HEK293 (cell line): ENCODE data around the gene LHFPL2.

Experiments used
- CTCF ChIA-PET: fragments of 350-600 bp; formaldehyde crosslinking; extraction: SDS; loops from one replicate; lab custom pipeline; 2021; ENCODE audit warnings: antibody characterized with exemption; lab: Yijun Ruan, JAX
- POLR2A ChIA-PET: fragments of 300-600 bp; formaldehyde crosslinking; extraction: SDS; loops from one replicate; lab custom pipeline; 2020; ENCODE audit warnings: antibody characterized with exemption, inconsistent platforms; lab: Yijun Ruan, JAX
- H3K27ac ChIP-seq: fragments of 200-500 bp; sonication (Bioruptor generic); 2 replicates; pipeline ENCODE4 v1.5.1; 2014; ENCODE audit warnings: low read depth, low read length, control low read depth, inconsistent platforms; ENCODE audit errors: extremely low read depth
- H3K36me3 ChIP-seq, 2 experiments: fragments of 200-500 bp in 1 of 2; sonication (Bioruptor generic) in 1 of 2; 1 replicate in 1 of 2; 2 replicates in 1 of 2; pipeline ENCODE4 v1.5.1; 2014 to 2017; ENCODE audit warnings: inconsistent platforms in 2 of 2, low read length in 2 of 2; ENCODE audit not compliant: control insufficient read depth in 2 of 2, insufficient read depth in 1 of 2
- H3K4me1 ChIP-seq: fragments of 200-500 bp; sonication (Bioruptor generic); 2 replicates; pipeline ENCODE4 v1.5.1; 2014; ENCODE audit warnings: mild to moderate bottlenecking, low read length, inconsistent platforms; ENCODE audit not compliant: control insufficient read depth, insufficient read depth
- H3K4me3 ChIP-seq: 2 replicates; pipeline ENCODE4 v1.5.1; 2011; ENCODE audit warnings: low read depth, mild to moderate bottlenecking, control low read depth, low read length, moderate library complexity
- H3K9me3 ChIP-seq: fragments of 200-500 bp; sonication (Bioruptor generic); 2 replicates; pipeline ENCODE4 v1.5.1; 2014; ENCODE audit warnings: low read depth, low read length, inconsistent platforms; ENCODE audit not compliant: control insufficient read depth, insufficient read depth
- BCL11B ChIP-seq: fragments of 450-650 bp; formaldehyde crosslinking; IDR thresholded peaks from 2 replicates; pipeline ENCODE4 v1.5.1; 2016; ENCODE audit warnings: low read depth, missing biosample characterization, missing genetic modification characterization
- ZBTB17 ChIP-seq: fragments of 450-650 bp; formaldehyde crosslinking; IDR thresholded peaks from 2 replicates; pipeline ENCODE4 v1.5.1; 2016; ENCODE audit warnings: missing biosample characterization, missing genetic modification characterization
- ZBTB48 ChIP-seq: fragments of 450-650 bp; formaldehyde crosslinking; IDR thresholded peaks from 2 replicates; pipeline ENCODE4 v1.5.1; 2016; ENCODE audit warnings: missing biosample characterization, missing genetic modification characterization
- ZBTB7A ChIP-seq: fragments of 450-650 bp; formaldehyde crosslinking; IDR thresholded peaks from 2 replicates; pipeline ENCODE4 v1.5.1; 2016; ENCODE audit warnings: low read depth, missing biosample characterization, missing genetic modification characterization
- ZEB2 ChIP-seq: fragments of 450-650 bp; formaldehyde crosslinking; IDR thresholded peaks from 2 replicates; pipeline ENCODE4 v1.5.1; 2016; ENCODE audit warnings: missing biosample characterization, missing genetic modification characterization
- ZFP69B ChIP-seq: fragments of 450-650 bp; formaldehyde crosslinking; IDR thresholded peaks from 2 replicates; pipeline ENCODE4 v1.5.1; 2016; ENCODE audit warnings: missing biosample characterization, missing genetic modification characterization
- ZNF10 ChIP-seq: fragments of 450-650 bp; formaldehyde crosslinking; IDR thresholded peaks from 2 replicates; pipeline ENCODE4 v1.5.1; 2017; ENCODE audit warnings: missing biosample characterization, missing genetic modification characterization
- ZNF133 ChIP-seq: fragments of 450-650 bp; formaldehyde crosslinking; IDR thresholded peaks from 2 replicates; pipeline ENCODE4 v1.5.1; 2016; ENCODE audit warnings: missing biosample characterization, missing genetic modification characterization
- ZNF19 ChIP-seq: fragments of 450-650 bp; formaldehyde crosslinking; IDR thresholded peaks from 2 replicates; pipeline ENCODE4; 2016; ENCODE audit warnings: missing biosample characterization, missing genetic modification characterization, low read depth
- ZNF223 ChIP-seq: fragments of 450-650 bp; formaldehyde crosslinking; IDR thresholded peaks from 2 replicates; pipeline ENCODE4 v1.5.1; 2016; ENCODE audit warnings: missing biosample characterization, missing genetic modification characterization
- ZNF266 ChIP-seq: fragments of 450-650 bp; formaldehyde crosslinking; IDR thresholded peaks from 2 replicates; pipeline ENCODE4 v1.5.1; 2016; ENCODE audit warnings: missing biosample characterization, missing genetic modification characterization, low read depth
- ZNF274 ChIP-seq, 2 experiments: fragments of 200-500 bp in 1 of 2; fragments of 450-650 bp in 1 of 2; sonication (Bioruptor generic) in 1 of 2; formaldehyde crosslinking in 1 of 2; IDR thresholded peaks; 2 replicates each; pipeline versions ENCODE4 v1.5.1 to v1.6.1; 2014 to 2016; ENCODE audit warnings: borderline replicate concordance in 1 of 2, inconsistent platforms in 1 of 2, low read length in 1 of 2, missing biosample characterization in 1 of 2, missing genetic modification characterization in 1 of 2
- ZNF335 ChIP-seq: fragments of 450-650 bp; formaldehyde crosslinking; conservative IDR thresholded peaks from 2 replicates; pipeline ENCODE4 v1.5.1; 2016; ENCODE audit warnings: missing biosample characterization, missing genetic modification characterization
- ZNF350 ChIP-seq: fragments of 450-650 bp; formaldehyde crosslinking; IDR thresholded peaks from 2 replicates; pipeline ENCODE4 v1.5.0; 2017; ENCODE audit warnings: missing biosample characterization, mild to moderate bottlenecking, missing genetic modification characterization
- ZNF354C ChIP-seq: fragments of 450-650 bp; formaldehyde crosslinking; IDR thresholded peaks from 2 replicates; pipeline ENCODE4 v1.5.1; 2016; ENCODE audit warnings: missing biosample characterization, missing genetic modification characterization, low read depth, borderline replicate concordance
- ZNF529 ChIP-seq: fragments of 450-650 bp; formaldehyde crosslinking; IDR thresholded peaks from 2 replicates; pipeline ENCODE4 v1.5.1; 2017; ENCODE audit warnings: missing genetic modification characterization, missing biosample characterization; ENCODE audit not compliant: insufficient replicate concordance
- ZNF530 ChIP-seq: fragments of 450-650 bp; formaldehyde crosslinking; IDR thresholded peaks from 2 replicates; pipeline ENCODE4 v1.5.1; 2016; ENCODE audit warnings: low read depth, missing biosample characterization, missing genetic modification characterization
- ZNF555 ChIP-seq: fragments of 450-650 bp; formaldehyde crosslinking; conservative IDR thresholded peaks from 2 replicates; pipeline ENCODE4 v1.5.1; 2017; ENCODE audit warnings: missing biosample characterization, mild to moderate bottlenecking, missing genetic modification characterization, inconsistent platforms
- ZNF629 ChIP-seq: fragments of 450-650 bp; formaldehyde crosslinking; IDR thresholded peaks from 2 replicates; pipeline ENCODE4 v1.5.1; 2017; ENCODE audit warnings: missing biosample characterization, missing genetic modification characterization
- ZNF837 ChIP-seq: fragments of 450-650 bp; formaldehyde crosslinking; IDR thresholded peaks from 2 replicates; pipeline ENCODE4 v1.5.1; 2016; ENCODE audit warnings: missing biosample characterization, missing genetic modification characterization
- TF ChIP-seq, protein P1 (sequence below): fragments of 450-650 bp; formaldehyde crosslinking; IDR thresholded peaks from 2 replicates; pipeline ENCODE4 v1.5.1; 2016; ENCODE audit warnings: missing biosample characterization, missing genetic modification characterization
- TF ChIP-seq, protein P2 (sequence below): fragments of 450-650 bp; formaldehyde crosslinking; IDR thresholded peaks from 2 replicates; pipeline ENCODE4 v1.5.1; 2017; ENCODE audit warnings: missing biosample characterization, mild to moderate bottlenecking, missing genetic modification characterization, moderate library complexity
- TF ChIP-seq, protein P3 (sequence below): fragments of 450-650 bp; formaldehyde crosslinking; IDR thresholded peaks from 2 replicates; pipeline ENCODE4 v1.5.1; 2017; ENCODE audit warnings: missing biosample characterization, missing genetic modification characterization
- TF ChIP-seq, protein P4 (sequence below): fragments of 450-650 bp; formaldehyde crosslinking; IDR thresholded peaks from 2 replicates; pipeline ENCODE4 v1.5.1; 2016; ENCODE audit warnings: missing biosample characterization, missing genetic modification characterization

LHFPL2 gene

DNA sequence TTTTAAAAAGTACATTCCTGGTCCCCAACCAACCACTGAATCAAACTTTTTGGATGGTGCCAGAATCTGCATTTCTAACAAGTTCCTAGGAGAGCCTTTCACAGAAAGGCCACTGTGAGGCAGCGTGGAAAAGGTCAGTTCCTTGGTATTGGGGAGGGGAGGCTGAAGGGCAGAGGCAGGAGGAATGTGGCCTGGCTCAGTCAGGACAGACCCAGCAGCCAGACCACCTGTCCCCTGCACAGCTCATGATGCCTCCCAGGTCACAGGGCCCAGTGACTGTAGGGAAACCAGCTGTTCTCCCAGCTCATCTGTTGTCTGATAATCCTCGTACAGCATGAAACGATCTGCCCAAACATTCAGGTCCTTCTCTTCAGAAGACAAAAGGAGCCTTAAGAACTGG, 132.9 kb downstream of the LHFPL2 start:
- TF ChIP-seq ZNF629 (tag by site-specific recombination) (no peak), ZNF530 (tag by site-specific recombination) (no peak), ZBTB48 (tag by site-specific recombination) (no peak)
- ChIA-PET CTCF (interaction anchor here (1.5 kb wide), 1 partner anchor 450 kb away, joined by 4 read pairs; no protein-coding TSS in a partner anchor), POLR2A (no interaction called here)
- Histone ChIP-seq H3K4me3 (no peak overlapping the region), H3K4me1 (no peaks in the 10 kb centered on the region; the same call in 1 of the 2 replicates), H3K27ac (no peak overlapping the region), H3K36me3 (no peaks in the 10 kb centered on the region), H3K9me3 (no peaks in the 10 kb centered on the region)

DNA sequence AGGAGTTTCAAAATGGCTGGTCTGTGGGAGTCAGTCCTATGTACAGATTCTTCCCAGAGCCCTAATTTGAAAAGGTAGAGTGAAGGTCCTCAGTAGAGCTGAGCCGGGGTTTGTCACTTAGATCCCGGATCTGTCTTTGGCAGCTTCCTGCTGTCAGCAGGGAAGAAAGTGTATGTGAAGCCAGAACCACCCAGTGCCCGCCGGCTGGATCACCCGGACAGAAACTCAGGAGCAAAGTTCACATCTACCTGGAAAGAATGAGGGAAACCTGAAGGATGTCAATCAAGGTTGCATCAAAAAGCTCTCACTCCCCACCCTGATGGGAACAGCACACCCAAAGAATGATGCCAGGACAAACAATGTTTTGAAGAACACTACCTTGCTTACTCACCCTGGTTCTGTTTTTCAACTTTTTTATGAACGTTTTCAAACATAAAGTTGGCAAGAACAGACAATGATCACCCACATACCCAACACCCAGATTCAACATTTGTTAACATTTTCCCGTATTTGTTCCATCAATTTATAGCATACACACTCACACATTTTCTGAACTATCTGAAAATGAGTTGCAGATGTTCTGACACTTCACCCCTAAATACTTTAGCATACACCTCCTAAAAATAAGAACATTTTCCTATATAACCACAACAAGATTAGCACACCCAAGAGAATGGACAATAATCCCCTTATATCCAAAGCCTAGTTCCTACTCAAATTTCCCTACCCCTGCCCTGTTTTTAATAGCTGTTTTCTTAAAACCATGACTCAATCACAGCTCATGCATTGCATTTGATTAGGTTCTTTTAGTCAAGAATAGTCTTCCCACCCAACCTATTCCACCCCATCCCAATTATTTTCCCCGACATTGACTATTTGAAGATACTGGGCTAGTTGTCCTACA, 133.9 kb downstream of the LHFPL2 start:
- H3K9me3 ChIP-seq: no peaks in the 10 kb centered on the region
- no peak overlapping the region for H3K4me3 ChIP-seq
- POLR2A ChIA-PET: no interaction called here
- TF ChIP-seq ZNF629 (tag by site-specific recombination) (no peak), ZBTB7A (tag by site-specific recombination) (no peak), ZBTB17 (tag by site-specific recombination) (no peak), ZNF529 (no peak), ZNF223 (tag by site-specific recombination) (no peak), ZNF837 (tag by site-specific recombination) (no peak), ZFP69B (tag by site-specific recombination) (no peak), ZNF555 (no peak), ZNF350 (tag by site-specific recombination) (no peak), ZNF266 (no peak), BCL11B (no peak)
- TF ChIP-seq, protein P1, sequence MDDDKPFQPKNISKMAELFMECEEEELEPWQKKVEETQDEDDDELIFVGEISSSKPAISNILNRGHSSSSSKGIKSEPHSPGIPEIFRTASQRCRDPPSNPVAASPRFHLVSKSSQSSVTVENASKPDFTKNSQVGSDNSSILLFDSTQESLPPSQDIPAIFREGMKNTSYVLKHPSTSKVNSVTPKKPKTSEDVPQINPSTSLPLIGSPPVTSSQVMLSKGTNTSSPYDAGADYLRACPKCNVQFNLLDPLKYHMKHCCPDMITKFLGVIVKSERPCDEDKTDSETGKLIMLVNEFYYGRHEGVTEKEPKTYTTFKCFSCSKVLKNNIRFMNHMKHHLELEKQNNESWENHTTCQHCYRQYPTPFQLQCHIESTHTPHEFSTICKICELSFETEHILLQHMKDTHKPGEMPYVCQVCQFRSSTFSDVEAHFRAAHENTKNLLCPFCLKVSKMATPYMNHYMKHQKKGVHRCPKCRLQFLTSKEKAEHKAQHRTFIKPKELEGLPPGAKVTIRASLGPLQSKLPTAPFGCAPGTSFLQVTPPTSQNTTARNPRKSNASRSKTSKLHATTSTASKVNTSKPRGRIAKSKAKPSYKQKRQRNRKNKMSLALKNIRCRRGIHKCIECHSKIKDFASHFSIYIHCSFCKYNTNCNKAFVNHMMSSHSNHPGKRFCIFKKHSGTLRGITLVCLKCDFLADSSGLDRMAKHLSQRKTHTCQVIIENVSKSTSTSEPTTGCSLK (tag by site-specific recombination): no peak
- TF ChIP-seq, protein P2, sequence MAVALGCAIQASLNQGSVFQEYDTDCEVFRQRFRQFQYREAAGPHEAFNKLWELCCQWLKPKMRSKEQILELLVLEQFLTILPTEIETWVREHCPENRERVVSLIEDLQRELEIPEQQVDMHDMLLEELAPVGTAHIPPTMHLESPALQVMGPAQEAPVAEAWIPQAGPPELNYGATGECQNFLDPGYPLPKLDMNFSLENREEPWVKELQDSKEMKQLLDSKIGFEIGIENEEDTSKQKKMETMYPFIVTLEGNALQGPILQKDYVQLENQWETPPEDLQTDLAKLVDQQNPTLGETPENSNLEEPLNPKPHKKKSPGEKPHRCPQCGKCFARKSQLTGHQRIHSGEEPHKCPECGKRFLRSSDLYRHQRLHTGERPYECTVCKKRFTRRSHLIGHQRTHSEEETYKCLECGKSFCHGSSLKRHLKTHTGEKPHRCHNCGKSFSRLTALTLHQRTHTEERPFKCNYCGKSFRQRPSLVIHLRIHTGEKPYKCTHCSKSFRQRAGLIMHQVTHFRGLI (tag by site-specific recombination): no peak
- TF ChIP-seq, protein P3, sequence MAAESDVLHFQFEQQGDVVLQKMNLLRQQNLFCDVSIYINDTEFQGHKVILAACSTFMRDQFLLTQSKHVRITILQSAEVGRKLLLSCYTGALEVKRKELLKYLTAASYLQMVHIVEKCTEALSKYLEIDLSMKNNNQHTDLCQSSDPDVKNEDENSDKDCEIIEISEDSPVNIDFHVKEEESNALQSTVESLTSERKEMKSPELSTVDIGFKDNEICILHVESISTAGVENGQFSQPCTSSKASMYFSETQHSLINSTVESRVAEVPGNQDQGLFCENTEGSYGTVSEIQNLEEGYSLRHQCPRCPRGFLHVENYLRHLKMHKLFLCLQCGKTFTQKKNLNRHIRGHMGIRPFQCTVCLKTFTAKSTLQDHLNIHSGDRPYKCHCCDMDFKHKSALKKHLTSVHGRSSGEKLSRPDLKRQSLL (tag by site-specific recombination): no peak
- H3K4me1 ChIP-seq: peaks cover 1% of the 10 kb centered on the region
- no peaks in the 10 kb centered on the region for H3K36me3 ChIP-seq
- CTCF ChIA-PET: interaction anchor here (1.2 to 1.5 kb wide), 2 partner anchors 72 to 451 kb away, joined by 3 to 4 read pairs; no protein-coding TSS in a partner anchor
- no peak overlapping the region for H3K27ac ChIP-seq

DNA sequence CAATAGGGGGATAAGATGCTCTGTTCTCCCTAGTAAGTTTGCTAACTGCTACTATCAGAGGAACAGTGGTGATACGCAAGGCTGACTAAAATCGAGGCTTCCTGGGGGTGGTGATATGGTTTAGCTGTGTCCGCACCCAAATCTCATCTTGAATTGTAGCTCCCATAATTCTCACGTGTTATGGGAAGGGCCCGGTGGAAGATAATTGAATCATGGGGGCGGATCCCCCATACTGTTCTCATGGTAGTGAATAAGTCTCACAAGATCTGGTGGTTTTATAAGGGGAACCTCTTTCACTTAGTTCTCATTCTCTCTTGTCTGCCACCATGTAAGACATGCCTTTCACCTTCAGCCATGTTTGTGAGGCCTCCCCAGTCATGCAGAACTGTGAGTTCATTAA, 135.1 kb downstream of the LHFPL2 start:
- ChIA-PET POLR2A (no interaction called here), CTCF (no interaction called here)
- H3K9me3 ChIP-seq: no peaks in the 10 kb centered on the region
- H3K27ac ChIP-seq: no peak overlapping the region
- H3K4me1 ChIP-seq: peaks cover 11% of the 10 kb centered on the region
- no peaks in the 10 kb centered on the region for H3K36me3 ChIP-seq
- no peak overlapping the region for H3K4me3 ChIP-seq
- TF ChIP-seq, protein P4, sequence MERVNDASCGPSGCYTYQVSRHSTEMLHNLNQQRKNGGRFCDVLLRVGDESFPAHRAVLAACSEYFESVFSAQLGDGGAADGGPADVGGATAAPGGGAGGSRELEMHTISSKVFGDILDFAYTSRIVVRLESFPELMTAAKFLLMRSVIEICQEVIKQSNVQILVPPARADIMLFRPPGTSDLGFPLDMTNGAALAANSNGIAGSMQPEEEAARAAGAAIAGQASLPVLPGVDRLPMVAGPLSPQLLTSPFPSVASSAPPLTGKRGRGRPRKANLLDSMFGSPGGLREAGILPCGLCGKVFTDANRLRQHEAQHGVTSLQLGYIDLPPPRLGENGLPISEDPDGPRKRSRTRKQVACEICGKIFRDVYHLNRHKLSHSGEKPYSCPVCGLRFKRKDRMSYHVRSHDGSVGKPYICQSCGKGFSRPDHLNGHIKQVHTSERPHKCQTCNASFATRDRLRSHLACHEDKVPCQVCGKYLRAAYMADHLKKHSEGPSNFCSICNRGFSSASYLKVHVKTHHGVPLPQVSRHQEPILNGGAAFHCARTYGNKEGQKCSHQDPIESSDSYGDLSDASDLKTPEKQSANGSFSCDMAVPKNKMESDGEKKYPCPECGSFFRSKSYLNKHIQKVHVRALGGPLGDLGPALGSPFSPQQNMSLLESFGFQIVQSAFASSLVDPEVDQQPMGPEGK: no peak
- no peak for TF ChIP-seq ZNF10 (tag by site-specific recombination)
- TF ChIP-seq ZNF274 (IDR thresholded peaks at IDR 0.05; ENCODE audit: low read length): no peak
- no peak for TF ChIP-seq ZNF274 (tag by site-specific recombination; IDR thresholded peaks at IDR 0.05; ENCODE audit: borderline replicate concordance)
- TF ChIP-seq ZNF19 (tag by site-specific recombination): no peak
- TF ChIP-seq ZEB2 (tag by site-specific recombination): no peak
- no peak for TF ChIP-seq ZNF354C
- TF ChIP-seq ZNF335: no peak
- TF ChIP-seq ZNF133 (tag by site-specific recombination): no peak
